GM21515 (cell line): Measurements from ENCODE around the gene RS1.

Experiments used
- ATAC-seq: cut with Tn5 transposase; IDR thresholded peaks from one replicate; pipeline ENCODE4 v1.9.1; 2021; ENCODE audit not compliant: unreplicated experiment

Gene RS1

DNA sequence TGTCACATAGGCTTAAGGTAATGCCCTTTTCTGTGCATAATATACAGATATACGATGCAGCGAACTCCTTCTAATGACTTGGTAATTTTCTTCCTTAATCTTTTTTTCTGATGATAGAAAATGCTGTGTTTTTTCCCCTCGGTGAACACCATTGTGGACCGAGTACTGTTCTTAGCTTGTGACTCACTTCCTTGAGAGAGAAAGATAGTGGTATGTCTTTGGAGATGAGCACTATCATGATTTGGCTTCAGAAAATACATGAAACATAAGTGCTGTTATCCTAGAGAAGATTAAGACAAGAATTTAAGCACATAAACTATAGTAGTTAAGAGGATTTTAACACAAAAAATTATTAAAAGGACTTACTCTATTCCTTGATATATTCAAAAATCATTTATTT, 63.9 kb downstream of the RS1 start:
- no peak for ATAC-seq

DNA sequence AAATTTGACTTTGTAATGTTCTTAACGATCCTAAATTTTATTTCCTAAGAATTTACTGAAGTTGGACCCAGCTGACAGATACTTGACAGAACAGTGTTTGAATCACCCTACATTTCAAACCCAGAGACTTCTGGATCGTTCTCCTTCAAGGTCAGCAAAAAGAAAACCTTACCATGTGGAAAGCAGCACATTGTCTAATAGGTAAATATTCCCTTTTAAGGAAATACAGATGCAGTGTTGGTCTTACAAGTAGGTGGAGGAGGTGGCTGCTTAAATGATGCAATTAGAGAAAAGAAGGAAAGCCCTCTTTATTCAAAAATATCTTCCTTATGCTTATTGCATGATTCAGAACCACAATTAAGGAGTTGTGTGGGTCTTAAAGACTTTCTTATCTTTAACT, 73.5 kb downstream of the RS1 start:
- ATAC-seq = no peak

- ATAC-seq = no peak
These were observed 75.8 kb downstream of the RS1 start for GRCh38 chrX:18596096-18596495.

GRCh38 chrX:18594079-18594478, 77.8 kb downstream of the RS1 start:
- ATAC-seq = no peak

GRCh38 chrX:18591834-18592233, 80.1 kb downstream of the RS1 start:
- ATAC-seq = no peak
